ENCODE data around the gene EPN1. TPM values are rescaled to one million over a fixed set of nuclear protein-coding genes. Genes with fewer than 3 reads are reported as not detected.

Gene EPN1
- total and polyA plus RNA-seq, 2 of the 8 experiments (the other 6 are each of a cell fraction or from before 2014, with no cell fraction given): 49.6 to 200 TPM

DNA sequence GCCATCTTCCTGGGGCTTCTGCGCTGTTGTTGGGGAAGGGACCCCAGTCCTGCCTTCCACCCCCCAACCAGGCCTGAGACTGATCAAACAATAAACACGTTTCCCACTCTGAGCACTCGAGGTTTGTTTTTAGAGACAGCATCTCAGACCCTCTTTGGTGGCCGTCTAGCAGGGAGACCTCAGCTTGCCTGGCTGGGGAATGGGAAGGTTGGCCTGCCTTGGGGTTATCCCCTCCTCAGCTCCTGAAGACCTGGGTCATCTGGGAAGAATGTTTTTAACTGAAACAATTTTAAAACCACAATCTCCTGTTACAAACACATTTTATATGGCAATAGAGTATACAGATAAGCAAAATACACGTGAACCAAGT is 29.5 kb upstream of the EPN1 start:
- POLR2A ChIA-PET (ENCODE audit: partially characterized antibody): interaction anchor here (0.7 to 9.2 kb wide), 6 partner anchors 11 to 240 kb away, joined by 3 to 96 read pairs (median 3); partner anchors contain the start of genes FIZ1 and ZNF784
- no peak overlapping the region for H3K14ac ChIP-seq (ENCODE audit: insufficient read length)
- 88% methylated on average over 5 of the region's 5 CpGs; no CpG with 5 or more reads in 1 of the 2 experiments for WGBS, 2 experiments (ENCODE audit: extremely low coverage in 1 of 2, insufficient coverage in 1 of 2, insufficient read length in 1 of 2, insufficient replicate concordance in 2 of 2, low coverage in 1 of 2, low lambda C conversion rate in 2 of 2, missing lambda C conversion rate in 1 of 2)
- H2AFZ ChIP-seq (ENCODE audit: low read length): no peak overlapping the region
- no peak overlapping the region for H2BK5ac ChIP-seq (ENCODE audit: low read depth, low read length)
- H3K27ac ChIP-seq (ENCODE audit: low read depth, low read length): no peak overlapping the region
- H4K8ac ChIP-seq (ENCODE audit: extremely low read depth, insufficient read depth, low read length): no peak overlapping the region
- no peak overlapping the region for H3K4ac ChIP-seq (replicated peaks; ENCODE audit: insufficient read length, low read depth, low read length)
- no peak overlapping the region; a peak in 1 of 4 replicates for H3K4me2 ChIP-seq (ENCODE audit: insufficient read depth in 1 of 2, low read depth in 2 of 2, low read length in 2 of 2)
- H3K9ac ChIP-seq (replicated peaks in 1 of 4; ENCODE audit: extremely low read depth in 1 of 4, low read depth in 3 of 4, low read length in 3 of 4): no peak overlapping the region
- H2BK20ac ChIP-seq (ENCODE audit: low read length): no peak overlapping the region
- no peak for DNase-seq (ENCODE audit: low read depth in 1 of 2, low spot score in 2 of 2)
- H2BK12ac ChIP-seq (ENCODE audit: low read depth, low read length): no peak overlapping the region
- no peaks in the 10 kb centered on the region for H3K9me3 ChIP-seq (ENCODE audit: insufficient read depth in 2 of 2, low read depth in 1 of 2, low read length in 1 of 2)
- CTCF ChIA-PET (ENCODE audit: partially characterized antibody): interaction anchor here (4.0 to 6.9 kb wide), 3 partner anchors 7 to 14 kb away, joined by 18 to 56 read pairs (median 30); no protein-coding TSS in a partner anchor
- H3K56ac ChIP-seq (replicated peaks; ENCODE audit: insufficient read length, low read depth, low read length): no peak overlapping the region
- no peak overlapping the region for H3K4me3 ChIP-seq (ENCODE audit: extremely low read depth in 1 of 4, insufficient read depth in 2 of 4, low read depth in 3 of 4, low read length in 4 of 4)
- H3K79me1 ChIP-seq (ENCODE audit: low read depth, low read length): peaks cover 11% of the 10 kb centered on the region
- H4K5ac ChIP-seq (ENCODE audit: insufficient read length, low read depth, low read length): no peak overlapping the region
- no peak overlapping the region for H2AK5ac ChIP-seq (ENCODE audit: low read depth, low read length)
- no peak overlapping the region for H3K18ac ChIP-seq (ENCODE audit: extremely low read depth, low read length)
- peaks cover 35% of the 10 kb centered on the region for H3K23me2 ChIP-seq (ENCODE audit: low read depth, low read length)
- FAIRE-seq: no peak
- peaks cover 7 to 13% (median 11%) of the 10 kb centered on the region in 4 experiments for H3K36me3 ChIP-seq (ENCODE audit: control insufficient read depth in 2 of 4, insufficient read depth in 4 of 4, low read length in 3 of 4)
- H3K23ac ChIP-seq (ENCODE audit: insufficient read length): no peak overlapping the region
- peaks cover 0 to 18% (median 10%) of the 10 kb centered on the region in 4 experiments; a peak in 6 of 7 replicates for H3K4me1 ChIP-seq (replicated peaks in 1 of 4; ENCODE audit: control insufficient read depth in 3 of 4, insufficient read depth in 4 of 4, low read length in 3 of 4)
- H2BK120ac ChIP-seq (replicated peaks; ENCODE audit: low read depth, low read length): no peak overlapping the region
- H2BK15ac ChIP-seq (ENCODE audit: low read length): no peak overlapping the region
- H4K91ac ChIP-seq (replicated peaks; ENCODE audit: insufficient read length, low read length): no peak overlapping the region
- H3K27me3 ChIP-seq (replicated peaks in 1 of 4; ENCODE audit: control insufficient read depth in 3 of 4, extremely low read depth in 1 of 4, insufficient read depth in 3 of 4, low read length in 3 of 4): no peaks in the 10 kb centered on the region
- peaks cover 0 to 4% of the 10 kb centered on the region in 2 experiments for H4K20me1 ChIP-seq (replicated peaks in 1 of 2; ENCODE audit: control insufficient read depth in 1 of 2, insufficient read depth in 2 of 2, low read length in 2 of 2)
- H3K79me2 ChIP-seq (ENCODE audit: control insufficient read depth in 1 of 2, insufficient read depth in 2 of 2, low read length in 2 of 2): peaks cover 4 to 21% of the 10 kb centered on the region in 2 experiments; a peak in 3 of 4 replicates
- TF ChIP-seq TAF1 (IDR thresholded peaks at IDR 0.05; ENCODE audit: low read depth, low read length) (no peak), JUND (IDR thresholded peaks at IDR 0.05; ENCODE audit: low read length) (no peak), EP300 (IDR thresholded peaks at IDR 0.05; ENCODE audit: borderline replicate concordance in 1 of 2, low read depth in 2 of 2, low read length in 2 of 2) (no peak), RBBP5 (IDR thresholded peaks at IDR 0.05; ENCODE audit: borderline replicate concordance, low read depth, low read length) (no peak), GABPA (IDR thresholded peaks at IDR 0.05; ENCODE audit: borderline replicate concordance, insufficient read depth, low read length) (no peak), KDM5A (IDR thresholded peaks at IDR 0.05; ENCODE audit: low read length) (no peak), RFX5 (IDR thresholded peaks at IDR 0.05; ENCODE audit: borderline replicate concordance, low read depth, low read length) (no peak), EZH2 (IDR thresholded peaks at IDR 0.05; ENCODE audit: low read depth, low read length, severe bottlenecking) (no peak), ASH2L (IDR thresholded peaks at IDR 0.05; ENCODE audit: low read length) (no peak), JUN (IDR thresholded peaks at IDR 0.05; ENCODE audit: low read depth, low read length) (no peak)
- TF ChIP-seq, protein P1, sequence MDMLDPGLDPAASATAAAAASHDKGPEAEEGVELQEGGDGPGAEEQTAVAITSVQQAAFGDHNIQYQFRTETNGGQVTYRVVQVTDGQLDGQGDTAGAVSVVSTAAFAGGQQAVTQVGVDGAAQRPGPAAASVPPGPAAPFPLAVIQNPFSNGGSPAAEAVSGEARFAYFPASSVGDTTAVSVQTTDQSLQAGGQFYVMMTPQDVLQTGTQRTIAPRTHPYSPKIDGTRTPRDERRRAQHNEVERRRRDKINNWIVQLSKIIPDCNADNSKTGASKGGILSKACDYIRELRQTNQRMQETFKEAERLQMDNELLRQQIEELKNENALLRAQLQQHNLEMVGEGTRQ (IDR thresholded peaks at IDR 0.05; ENCODE audit: low read length): no peak
- TF ChIP-seq, protein P2, sequence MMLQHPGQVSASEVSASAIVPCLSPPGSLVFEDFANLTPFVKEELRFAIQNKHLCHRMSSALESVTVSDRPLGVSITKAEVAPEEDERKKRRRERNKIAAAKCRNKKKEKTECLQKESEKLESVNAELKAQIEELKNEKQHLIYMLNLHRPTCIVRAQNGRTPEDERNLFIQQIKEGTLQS (IDR thresholded peaks at IDR 0.05; ENCODE audit: insufficient read depth, low read depth, low read length): no peak

All from H1 (cell line).